ENCODE results near the gene NWD2.

Gene NWD2

DNA sequence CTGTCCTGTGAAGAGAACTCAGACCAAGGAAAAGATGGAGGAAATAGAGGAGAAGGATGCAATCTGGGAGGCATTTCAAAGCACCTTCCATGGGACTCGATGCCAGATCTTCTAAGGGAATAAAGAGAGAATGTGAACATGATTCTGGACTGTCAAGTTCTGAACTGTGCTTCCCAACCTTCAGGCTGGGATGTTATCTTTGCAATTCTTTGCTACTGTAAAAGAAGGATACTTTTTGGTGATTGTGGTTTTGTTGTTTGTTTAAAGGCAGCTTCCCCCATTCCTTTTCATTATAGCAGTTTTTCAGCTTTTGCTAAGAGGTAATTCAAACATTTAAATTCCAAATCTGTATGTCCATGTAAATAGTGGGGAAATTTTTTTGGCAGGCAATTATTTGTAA, 217.3 kb downstream of the NWD2 start:
- TF ChIP-seq POLR2AphosphoS5 (IDR thresholded peaks at IDR 0.05; ENCODE audit: low read depth, low read length) (no peak), TAF1 (IDR thresholded peaks at IDR 0.05; ENCODE audit: borderline replicate concordance, insufficient read depth, low read length) (no peak), REST (IDR thresholded peaks at IDR 0.05; ENCODE audit: insufficient read depth in 1 of 2, low read depth in 2 of 2, low read length in 2 of 2) (no peak), FOXP2 (optimal IDR thresholded peaks at IDR 0.05; ENCODE audit: borderline replicate concordance, extremely low read depth, extremely low read length, insufficient read depth) (no peak), SIN3A (IDR thresholded peaks at IDR 0.05; ENCODE audit: borderline replicate concordance, insufficient read depth, low read length) (no peak)

DNA sequence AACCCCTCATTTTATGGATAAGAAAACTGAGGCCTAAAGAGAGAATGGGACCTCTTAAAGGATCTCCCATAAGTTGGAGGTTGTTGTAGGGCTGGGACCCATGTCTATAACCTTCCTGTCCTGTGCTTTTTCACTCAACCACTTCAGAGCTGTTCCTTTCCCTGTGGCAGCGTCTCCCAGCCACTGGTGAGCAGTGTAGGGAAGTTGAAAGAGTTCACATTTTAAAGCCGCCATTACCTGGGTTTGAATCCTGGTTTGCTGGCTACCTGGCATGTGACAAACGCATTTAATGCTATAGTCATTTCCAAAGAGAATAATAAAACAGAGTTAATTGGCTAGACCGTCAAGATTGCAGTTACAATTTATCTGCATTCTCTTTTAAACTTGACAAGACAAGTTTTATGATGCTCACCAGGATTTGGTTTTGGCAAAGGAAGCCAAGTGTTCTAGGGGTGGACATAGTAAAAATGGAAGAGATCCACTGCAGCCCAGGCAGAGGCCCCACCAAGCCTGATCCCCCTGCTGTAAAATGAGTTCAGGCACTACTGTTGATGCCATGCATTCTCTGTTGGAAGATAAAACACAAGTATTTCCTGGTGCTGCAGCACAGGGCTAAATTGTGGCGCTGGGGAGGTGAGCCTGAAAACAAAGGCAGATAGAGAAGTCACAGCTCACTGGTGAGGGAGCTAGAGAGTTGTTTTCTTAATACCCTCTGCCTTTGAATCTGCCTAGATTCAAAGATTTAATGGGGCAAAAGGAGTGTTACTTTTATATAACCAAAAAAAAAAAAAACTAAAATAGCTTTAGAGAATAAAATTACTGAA, 218.7 kb downstream of the NWD2 start:
- TF ChIP-seq SIN3A (IDR thresholded peaks at IDR 0.05; ENCODE audit: borderline replicate concordance, insufficient read depth, low read length) (no peak), POLR2AphosphoS5 (IDR thresholded peaks at IDR 0.05; ENCODE audit: low read depth, low read length) (no peak)

DNA sequence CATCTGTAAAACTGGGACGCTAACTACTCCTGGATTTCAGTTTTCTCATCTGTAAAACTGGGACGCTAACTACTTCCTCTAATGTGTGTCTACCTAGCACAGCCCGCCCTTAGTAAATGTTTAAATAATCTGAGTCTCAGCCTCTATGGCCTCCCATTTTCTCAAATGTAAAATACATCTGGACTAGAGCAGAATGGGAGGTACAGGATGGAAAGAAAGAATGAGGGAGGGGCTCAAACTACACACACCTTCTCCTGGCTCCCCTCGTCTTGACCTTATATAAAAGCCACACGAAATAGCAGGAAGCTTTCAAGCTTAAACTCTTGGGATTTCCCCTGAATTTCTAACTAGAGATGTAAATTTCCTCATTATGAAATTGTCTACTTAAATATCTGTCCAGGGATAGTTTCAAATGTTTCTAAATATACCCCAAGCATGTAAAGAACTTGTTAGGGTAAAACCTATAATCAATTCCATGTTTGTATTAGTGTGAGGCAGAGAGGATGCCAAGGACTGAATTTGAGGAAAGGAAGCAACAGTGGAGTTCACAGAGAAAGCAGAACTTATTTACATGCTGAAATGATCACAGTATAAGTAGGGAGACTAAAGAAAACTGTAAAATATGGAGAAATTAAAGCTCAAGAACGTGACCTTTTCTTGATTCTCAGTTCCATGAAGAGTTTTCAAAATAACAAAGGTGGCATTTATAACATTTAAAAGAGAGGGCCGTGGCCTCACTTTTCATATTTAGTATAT, 220.0 kb downstream of the NWD2 start:
- no peak for TF ChIP-seq FOXP2 (optimal IDR thresholded peaks at IDR 0.05; ENCODE audit: borderline replicate concordance, extremely low read depth, extremely low read length, insufficient read depth)
- TF ChIP-seq SIN3A (IDR thresholded peaks at IDR 0.05; ENCODE audit: borderline replicate concordance, insufficient read depth, low read length) = no peak
- TF ChIP-seq POLR2AphosphoS5 (IDR thresholded peaks at IDR 0.05; ENCODE audit: low read depth, low read length) = no peak
- TF ChIP-seq TAF1 (IDR thresholded peaks at IDR 0.05; ENCODE audit: borderline replicate concordance, insufficient read depth, low read length) = no peak
- TF ChIP-seq REST (IDR thresholded peaks at IDR 0.05; ENCODE audit: insufficient read depth in 1 of 2, low read depth in 2 of 2, low read length in 2 of 2) = no peak

- TF ChIP-seq TAF1 (IDR thresholded peaks at IDR 0.05; ENCODE audit: borderline replicate concordance, insufficient read depth, low read length) (no peak), REST (IDR thresholded peaks at IDR 0.05; ENCODE audit: insufficient read depth in 1 of 2, low read depth in 2 of 2, low read length in 2 of 2) (no peak), FOXP2 (optimal IDR thresholded peaks at IDR 0.05; ENCODE audit: borderline replicate concordance, extremely low read depth, extremely low read length, insufficient read depth) (no peak), SIN3A (IDR thresholded peaks at IDR 0.05; ENCODE audit: borderline replicate concordance, insufficient read depth, low read length) (no peak), POLR2AphosphoS5 (IDR thresholded peaks at IDR 0.05; ENCODE audit: low read depth, low read length) (no peak)
These were observed 220.8 kb downstream of the NWD2 start for GRCh38 chr4:37465296-37465695.

GRCh38 chr4:37465845-37466244, 221.3 kb downstream of the NWD2 start:
- TF ChIP-seq FOXP2 (optimal IDR thresholded peaks at IDR 0.05; ENCODE audit: borderline replicate concordance, extremely low read depth, extremely low read length, insufficient read depth) (no peak), POLR2AphosphoS5 (IDR thresholded peaks at IDR 0.05; ENCODE audit: low read depth, low read length) (no peak), TAF1 (IDR thresholded peaks at IDR 0.05; ENCODE audit: borderline replicate concordance, insufficient read depth, low read length) (no peak), REST (IDR thresholded peaks at IDR 0.05; ENCODE audit: insufficient read depth in 1 of 2, low read depth in 2 of 2, low read length in 2 of 2) (no peak), SIN3A (IDR thresholded peaks at IDR 0.05; ENCODE audit: borderline replicate concordance, insufficient read depth, low read length) (no peak)

Data from PFSK-1 (cell line).